Gastrocnemius medialis (tissue), 4 donors: ENCODE data around the gene CCDC201. TPM values are rescaled to one million over a fixed set of nuclear protein-coding genes. Genes with fewer than 3 reads are reported as not detected.
"Not testable (repeated sequence)": the region's sequence is repeated elsewhere in the genome, so short reads cannot be mapped to it uniquely, and the experiment has no call there.

Experiments used
- ATAC-seq, 2 donors: fragments of 150-250 bp; one replicate each; pipeline ENCODE4 v1.9.1; 2016
- DNase-seq, 2 donors: peaks; one replicate each; pipeline ENCODE4 v3.0.0-alpha.2; 2019
- H3K27ac ChIP-seq, 4 donors: fragments of 200-600 bp; sonication (generic); 1 replicate in 1 of 4; 2 replicates in 3 of 4; pipeline ENCODE4 v1.5.1; 2016 to 2018; ENCODE audit warnings: mild to moderate bottlenecking in 2 of 4, moderate library complexity in 1 of 4
- H3K27me3 ChIP-seq, 3 donors: fragments of 200-600 bp; sonication (generic) in 2 of 3; 1 replicate in 1 of 3; 2 replicates in 2 of 3; pipeline versions ENCODE4 v1.5.1 to v1.6.0; 2016 to 2019; ENCODE audit warnings: mild to moderate bottlenecking in 1 of 3, moderate library complexity in 1 of 3
- H3K36me3 ChIP-seq, 2 donors: fragments of 200-600 bp; sonication (generic) in 1 of 2; one replicate each; pipeline ENCODE4 v1.5.1; 2017 to 2018
- H3K4me1 ChIP-seq, 2 donors: fragments of 200-600 bp; sonication (generic) in 1 of 2; one replicate each; pipeline ENCODE4 v1.5.1; 2016 to 2017; ENCODE audit warnings: mild to moderate bottlenecking in 2 of 2
- H3K4me3 ChIP-seq, 4 donors: fragments of 200-600 bp; sonication (generic) in 3 of 4; 1 replicate in 1 of 4; 2 replicates in 3 of 4; pipeline ENCODE4 v1.5.1; 2016 to 2019; ENCODE audit warnings: mild to moderate bottlenecking in 2 of 4
- H3K9me3 ChIP-seq, 3 donors: fragments of 200-600 bp; sonication (generic) in 2 of 3; 1 replicate in 1 of 3; 2 replicates in 2 of 3; pipeline ENCODE4 v1.5.1; 2016 to 2019
- CTCF ChIP-seq, 5 experiments: fragments of 450-650 bp in 3 of 5; fragments of 200-600 bp in 2 of 5; sonication (generic) in 2 of 5; IDR thresholded peaks in 4 of 5; conservative IDR thresholded peaks in 1 of 5; 1 replicate in 4 of 5; 2 replicates in 1 of 5; pipeline ENCODE4 v1.5.1; 2016 to 2019; ENCODE audit warnings: antibody characterized with exemption in 5 of 5, mild to moderate bottlenecking in 3 of 5, moderate library complexity in 3 of 5
- POLR2A ChIP-seq, 2 donors: fragments of 450-650 bp; IDR thresholded peaks; one replicate each; pipeline ENCODE4 v1.6.1; 2017; ENCODE audit warnings: antibody characterized with exemption in 2 of 2, mild to moderate bottlenecking in 2 of 2, moderate library complexity in 2 of 2
- in situ Hi-C, 4 donors: fragments of 200-750 bp; cut with MboI; loops; one replicate each; pipeline versions ENCODE4 v1.15.0 to v1.8.0; 2017; ENCODE audit warnings: low sequenced_read_pairs in 4 of 4
- intact Hi-C: fragments of 100-400 bp; cut with DNase I; formaldehyde crosslinking; loops from one replicate; pipeline ENCODE4 v1.15.1; 2023; ENCODE audit warnings: low total_unique reads
- total RNA-seq, 4 donors: library from RNA; depleted of rRNA; stranded (reverse); fragments of >200 nt; gene quantifications; one replicate each; pipeline versions ENCODE4 v1.1.0 to v1.2.3, GENCODE V29; 2016

CCDC201 gene
- total RNA-seq, 4 donors from 2014 or later, result not detected

DNA sequence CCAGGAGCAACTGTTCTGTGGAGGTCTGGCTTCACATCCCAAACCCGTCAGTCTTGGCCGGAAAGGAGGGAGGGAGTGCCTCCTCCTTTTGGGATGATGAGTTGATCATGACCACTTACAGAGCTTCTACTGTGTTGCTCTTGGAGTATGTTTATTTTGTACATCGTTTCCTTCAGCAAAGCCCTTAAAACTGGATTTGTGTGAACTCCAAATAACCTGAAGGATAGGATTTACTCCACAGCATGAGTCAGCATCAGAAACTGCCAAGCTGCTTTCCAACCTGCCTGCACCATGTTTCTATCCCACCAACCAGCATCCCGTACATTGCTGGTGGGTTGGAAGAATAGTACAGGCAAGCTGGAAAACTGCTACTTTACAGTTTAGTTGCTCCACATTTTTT, 3.5 kb downstream of the CCDC201 start:
- no peak for TF ChIP-seq POLR2A (IDR thresholded peaks at IDR 0.05)
- TF ChIP-seq CTCF (IDR thresholded peaks at IDR 0.05 in 4 of 5, conservative IDR thresholded peaks at IDR 0.05 in 1 of 5), result no peak
- intact Hi-C loops, result no loop called here

DNA sequence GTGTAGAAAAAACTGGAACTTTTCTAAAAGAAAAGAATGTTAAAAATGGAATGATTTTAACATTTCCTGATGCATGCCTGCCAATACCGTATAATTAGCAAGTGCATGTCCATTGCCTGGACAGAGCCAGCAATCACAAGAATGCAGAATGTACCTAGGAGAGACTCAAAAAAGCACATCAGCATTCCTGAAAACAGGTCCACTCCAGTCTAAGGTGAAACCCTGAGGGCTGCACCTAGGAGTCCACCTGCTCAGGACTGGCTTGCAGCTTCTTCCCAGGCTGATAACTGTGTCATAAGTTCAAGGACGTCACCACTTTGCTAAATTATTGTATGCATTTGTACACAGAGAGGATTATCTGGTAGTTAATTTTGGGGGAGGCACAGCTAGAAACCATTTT, 5.4 kb downstream of the CCDC201 start:
- no peak for DNase-seq
- intact Hi-C loops, result no loop called here

More for the DNA sequence above, 3.5 kb downstream of the CCDC201 start:
- no peak for DNase-seq
- Histone ChIP-seq H3K9me3 (no peaks in the 10 kb centered on the region), H3K27ac (no peak overlapping the region), H3K27me3 (peaks cover 0 to 5% (median 0%) of the 10 kb centered on the region in 3 donors), H3K4me3 (no peak overlapping the region), H3K36me3 (no peaks in the 10 kb centered on the region), H3K4me1 (no peaks in the 10 kb centered on the region)
- no peak for ATAC-seq
- in situ Hi-C loops, result loop anchor here (25.0 kb wide), 2 partner anchors 207 to 707 kb away; partner anchors contain the start of gene RAMP3 (in 4 of the 4)

DNA sequence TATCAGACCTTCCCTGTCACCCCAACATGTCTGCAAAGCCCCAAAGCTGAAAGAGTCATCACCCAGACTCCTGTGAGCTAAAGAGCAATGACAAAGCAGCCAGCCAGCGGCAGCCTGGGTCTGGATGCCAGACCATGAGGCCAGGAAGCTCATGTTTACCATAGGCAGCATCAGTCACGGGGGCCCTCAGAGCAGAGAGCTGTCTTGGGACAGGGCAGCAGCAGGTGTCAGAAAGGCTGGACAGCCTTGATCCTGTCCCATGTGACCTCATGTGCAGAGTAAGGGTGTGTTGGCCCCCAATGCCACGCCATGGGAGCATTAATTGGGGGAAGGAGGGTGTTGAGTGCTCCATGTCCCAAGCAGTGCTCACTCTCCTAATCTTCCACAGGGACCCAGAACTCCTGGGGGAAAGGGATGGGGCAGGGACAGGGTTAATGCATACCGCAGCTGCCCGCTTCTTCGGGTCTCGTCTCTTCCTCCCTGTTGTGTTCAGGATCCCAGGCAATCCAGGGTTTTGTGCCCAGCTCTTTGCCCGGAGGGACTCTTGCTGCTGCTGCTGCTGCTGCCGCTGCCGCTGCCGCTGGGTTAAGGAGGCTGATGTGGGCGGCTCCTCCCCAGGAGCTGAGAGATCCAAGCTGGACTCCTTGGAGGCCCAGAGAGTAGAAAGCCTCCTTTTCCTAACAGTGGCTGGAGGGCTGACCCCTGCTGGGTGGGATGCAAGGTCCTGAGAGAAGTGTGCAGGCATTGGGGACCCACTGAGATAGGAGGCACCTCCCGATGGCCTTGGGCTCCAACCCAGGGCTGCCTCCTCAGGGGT, 7.1 kb downstream of the CCDC201 start:
- no peak for DNase-seq
- peaks cover 0 to 5% (median 2%) of the 10 kb centered on the region in 3 donors for H3K27me3 ChIP-seq
- no peak for TF ChIP-seq CTCF (IDR thresholded peaks at IDR 0.05 in 4 of 5, conservative IDR thresholded peaks at IDR 0.05 in 1 of 5)
- no peak for TF ChIP-seq POLR2A (IDR thresholded peaks at IDR 0.05)
- ATAC-seq, result no peak
- intact Hi-C loops (no loop called here), in situ Hi-C loops (loop anchor here (25.0 kb wide), 2 partner anchors 204 to 704 kb away; partner anchors contain the start of gene RAMP3 (in 4 of the 4))
- H3K9me3 ChIP-seq, result no peaks in the 10 kb centered on the region
- H3K36me3 ChIP-seq, result no peaks in the 10 kb centered on the region
- no peak overlapping the region for H3K4me3 ChIP-seq
- H3K4me1 ChIP-seq, result no peaks in the 10 kb centered on the region
- no peak overlapping the region for H3K27ac ChIP-seq

More for the DNA sequence above, 5.4 kb downstream of the CCDC201 start:
- in situ Hi-C loops, result loop anchor here (25.0 kb wide), 2 partner anchors 205 to 705 kb away; partner anchors contain the start of gene RAMP3 (in 4 of the 4)
- Histone ChIP-seq H3K9me3 (no peaks in the 10 kb centered on the region), H3K27ac (no peak overlapping the region), H3K4me1 (no peaks in the 10 kb centered on the region), H3K36me3 (no peaks in the 10 kb centered on the region), H3K4me3 (no peak overlapping the region), H3K27me3 (peaks cover 0 to 5% (median 0%) of the 10 kb centered on the region in 3 donors)
- no peak for ATAC-seq
- TF ChIP-seq CTCF (IDR thresholded peaks at IDR 0.05 in 4 of 5, conservative IDR thresholded peaks at IDR 0.05 in 1 of 5), result no peak

GRCh38 chr7:45863715-45864114, 9.2 kb downstream of the CCDC201 start:
- Histone ChIP-seq H3K36me3 (no peaks in the 10 kb centered on the region), H3K4me1 (no peaks in the 10 kb centered on the region), H3K27me3 (peaks cover 0 to 5% (median 2%) of the 10 kb centered on the region in 3 donors), H3K27ac (no peak overlapping the region), H3K4me3 (no peak overlapping the region), H3K9me3 (no peaks in the 10 kb centered on the region)
- no peak for DNase-seq
- intact Hi-C loops, result no loop called here
- in situ Hi-C loops, result loop anchor here (25.0 kb wide), 2 partner anchors 201 to 701 kb away; partner anchors contain the start of gene RAMP3 (in 4 of the 4)
- no peak for TF ChIP-seq POLR2A (IDR thresholded peaks at IDR 0.05)
- no peak for ATAC-seq

DNA sequence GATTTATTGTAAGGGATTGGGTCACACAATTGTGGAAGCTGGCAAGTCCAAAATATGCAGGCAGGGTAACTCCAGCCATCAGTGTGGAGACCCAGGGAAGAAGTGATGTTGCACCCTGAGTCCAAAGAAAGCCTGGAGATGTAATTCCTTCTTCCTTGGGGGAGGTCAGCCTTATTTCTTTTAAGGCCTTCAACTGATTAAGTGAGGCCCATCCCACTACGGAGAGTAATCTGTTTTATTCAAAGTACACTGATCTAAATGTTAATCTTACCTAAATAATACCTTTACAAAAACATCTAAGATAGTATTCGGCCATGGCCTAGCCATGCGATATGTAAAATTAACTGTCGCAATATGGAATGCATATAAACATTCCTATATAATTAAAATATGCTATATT, 16.0 kb downstream of the CCDC201 start:
- intact Hi-C loops, result loop anchor here (10.0 kb wide), 1 partner anchor 702 kb away; the partner anchor contains the start of gene RAMP3
- H3K4me3 ChIP-seq, H3K4me1 ChIP-seq, H3K9me3 ChIP-seq, H3K27me3 ChIP-seq, ATAC-seq, DNase-seq, H3K27ac ChIP-seq, H3K36me3 ChIP-seq: not testable (repeated sequence)
- in situ Hi-C loops, result loop anchor here (25.0 kb wide), 2 partner anchors 195 to 695 kb away; partner anchors contain the start of gene RAMP3 (in 4 of the 4)

DNA sequence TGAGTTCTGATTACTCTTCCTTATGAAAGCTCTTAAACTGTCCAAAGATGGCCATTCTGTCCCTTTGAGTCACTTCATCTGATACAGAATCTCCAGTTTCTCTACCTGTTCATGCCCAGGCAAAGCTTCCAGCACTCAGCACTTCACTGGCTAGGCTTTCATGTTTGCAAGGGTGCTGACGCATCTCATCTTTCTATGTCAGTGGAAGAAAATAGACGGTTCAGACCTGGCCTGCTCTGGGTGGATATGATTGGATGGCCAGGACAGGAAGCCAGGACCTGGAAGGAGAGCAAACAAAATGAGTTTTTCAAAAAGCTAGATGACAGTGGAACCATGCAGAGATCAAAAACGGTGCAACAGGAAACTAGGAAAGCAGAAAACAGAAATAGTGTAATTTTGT, 17.2 kb downstream of the CCDC201 start:
- H3K4me1 ChIP-seq, H3K4me3 ChIP-seq, ATAC-seq, H3K27ac ChIP-seq, DNase-seq, H3K36me3 ChIP-seq, H3K27me3 ChIP-seq, H3K9me3 ChIP-seq: not testable (repeated sequence)
- in situ Hi-C loops, result loop anchor here (25.0 kb wide), 2 partner anchors 193 to 693 kb away; partner anchors contain the start of gene RAMP3 (in 4 of the 4)
- intact Hi-C loops, result loop anchor here (10.0 kb wide), 1 partner anchor 701 kb away; the partner anchor contains the start of gene RAMP3

DNA sequence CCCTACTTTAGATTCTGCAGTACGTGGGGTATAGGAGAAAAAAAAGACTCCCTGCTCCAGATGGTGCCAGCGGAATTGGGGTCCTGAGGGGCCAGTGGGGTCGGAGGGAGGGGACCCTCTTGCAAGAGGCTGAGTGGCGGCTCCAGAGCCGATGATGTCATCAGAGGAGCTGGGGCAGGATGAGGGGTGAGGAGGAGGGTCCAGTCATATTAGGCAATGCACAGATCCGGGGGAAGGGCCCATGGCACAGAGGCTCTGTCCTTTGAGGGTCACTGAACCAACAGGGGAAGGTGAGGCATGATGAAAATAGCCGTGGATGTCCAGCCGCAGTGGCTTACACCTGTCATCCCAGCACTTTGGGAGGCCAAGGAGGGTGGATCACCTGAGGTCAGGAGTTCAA, 19.4 kb downstream of the CCDC201 start:
- not testable (repeated sequence) for ATAC-seq, H3K4me1 ChIP-seq, H3K9me3 ChIP-seq, DNase-seq, H3K36me3 ChIP-seq, H3K4me3 ChIP-seq, H3K27ac ChIP-seq, H3K27me3 ChIP-seq
- intact Hi-C loops, result loop anchor here (10.0 kb wide), 1 partner anchor 699 kb away; the partner anchor contains the start of gene RAMP3
- in situ Hi-C loops, result loop anchor here (25.0 kb wide), 2 partner anchors 191 to 691 kb away; partner anchors contain the start of gene RAMP3 (in 4 of the 4)

- intact Hi-C loops, result loop anchor here (10.0 kb wide), 1 partner anchor 698 kb away; the partner anchor contains the start of gene RAMP3
These were observed 19.9 kb downstream of the CCDC201 start for GRCh38 chr7:45852984-45853383.

More at GRCh38 chr7:45852984-45853383, 19.9 kb downstream of the CCDC201 start:
- in situ Hi-C loops, result loop anchor here (25.0 kb wide), 2 partner anchors 191 to 691 kb away; partner anchors contain the start of gene RAMP3 (in 4 of the 4)
- not testable (repeated sequence) for H3K36me3 ChIP-seq, DNase-seq, ATAC-seq, H3K27me3 ChIP-seq, H3K4me1 ChIP-seq, H3K27ac ChIP-seq, H3K9me3 ChIP-seq, H3K4me3 ChIP-seq
